Measurements from ENCODE around the gene TREH.

The TREH gene

GRCh38 chr11:118638726-118639125 is 40.7 kb downstream of the TREH start:
- H2AFZ ChIP-seq (ENCODE audit: low read length), result no peak overlapping the region
- no peaks in the 10 kb centered on the region for H3K36me3 ChIP-seq (ENCODE audit: insufficient read depth, low read length)
- no peak overlapping the region for H3K4me3 ChIP-seq (ENCODE audit: low read length, poor library complexity, severe bottlenecking)
- TF ChIP-seq EZH2phosphoT487 (IDR thresholded peaks at IDR 0.05; ENCODE audit: borderline replicate concordance), result no peak
- no peak for TF ChIP-seq CTCF (conservative IDR thresholded peaks at IDR 0.05; ENCODE audit: low read length)
- no peak overlapping the region for H3K4me2 ChIP-seq (ENCODE audit: low read depth, low read length, poor library complexity, severe bottlenecking)
- H3K27me3 ChIP-seq (ENCODE audit: insufficient read depth, low read length, poor library complexity, severe bottlenecking), result no peaks in the 10 kb centered on the region
- H4K20me1 ChIP-seq (ENCODE audit: insufficient read depth, low read length, poor library complexity, severe bottlenecking), result no peaks in the 10 kb centered on the region
- H3F3A ChIP-seq (ENCODE audit: low read depth), result no peaks in the 10 kb centered on the region
- H3K9me3 ChIP-seq (ENCODE audit: insufficient read depth, low read depth, low read length), result no peaks in the 10 kb centered on the region
- H3K9me2 ChIP-seq (replicated peaks; ENCODE audit: low read depth, low read length), result no peaks in the 10 kb centered on the region
- no peaks in the 10 kb centered on the region for H3K79me2 ChIP-seq (ENCODE audit: insufficient read depth, low read length)
- no peak overlapping the region for H3K9ac ChIP-seq (ENCODE audit: low read depth, low read length, poor library complexity, severe bottlenecking)
- no peaks in the 10 kb centered on the region for H3K4me1 ChIP-seq (ENCODE audit: insufficient read depth, low read length, poor library complexity, severe bottlenecking)

DNA sequence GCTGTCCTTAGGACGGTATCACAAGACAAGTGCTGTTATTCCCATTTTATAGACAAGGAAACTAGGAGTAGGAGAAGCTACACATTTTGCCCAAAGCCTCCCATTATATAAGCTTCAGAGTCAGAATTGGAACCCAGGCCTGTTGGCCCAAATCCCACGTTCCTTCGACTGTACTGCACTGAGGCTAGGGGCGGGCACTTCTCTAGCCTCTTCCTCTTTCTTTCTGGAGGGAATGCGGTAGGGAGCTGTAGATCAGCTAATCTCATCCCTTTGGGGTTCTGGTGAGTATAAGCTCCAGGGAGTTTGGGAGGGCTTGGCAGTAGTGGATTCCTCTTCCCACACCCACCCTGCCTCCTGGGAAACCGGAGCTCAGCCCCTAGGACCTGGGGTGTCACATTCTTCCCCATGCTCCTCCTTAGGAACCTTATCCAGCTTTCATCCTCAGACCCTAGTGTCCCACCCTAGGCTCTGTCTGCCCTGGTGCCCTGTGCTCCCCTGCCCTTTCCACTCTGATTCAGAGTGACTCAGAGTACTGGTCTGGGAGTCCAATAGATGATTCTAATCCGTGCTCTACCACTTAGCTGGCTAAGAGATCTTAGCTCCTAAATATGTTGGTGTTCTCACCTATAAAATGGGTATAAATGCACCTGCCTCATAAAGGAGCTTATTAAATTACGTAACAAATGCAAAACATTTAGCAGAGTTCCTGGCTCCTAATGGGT is 42.7 kb downstream of the TREH start:
- no peaks in the 10 kb centered on the region for H3K9me3 ChIP-seq (ENCODE audit: insufficient read depth, low read depth, low read length)
- no peak overlapping the region for H3K4me3 ChIP-seq (ENCODE audit: low read length, poor library complexity, severe bottlenecking)
- H3K79me2 ChIP-seq (ENCODE audit: insufficient read depth, low read length), result no peaks in the 10 kb centered on the region
- TF ChIP-seq EZH2phosphoT487 (IDR thresholded peaks at IDR 0.05; ENCODE audit: borderline replicate concordance) (no peak), CTCF (conservative IDR thresholded peaks at IDR 0.05; ENCODE audit: low read length) (no peak)
- no peak overlapping the region for H3K9ac ChIP-seq (ENCODE audit: low read depth, low read length, poor library complexity, severe bottlenecking)
- no peaks in the 10 kb centered on the region for H3K4me1 ChIP-seq (ENCODE audit: insufficient read depth, low read length, poor library complexity, severe bottlenecking)
- no peaks in the 10 kb centered on the region for H4K20me1 ChIP-seq (ENCODE audit: insufficient read depth, low read length, poor library complexity, severe bottlenecking)
- no peak overlapping the region for H2AFZ ChIP-seq (ENCODE audit: low read length)
- no peaks in the 10 kb centered on the region for H3K36me3 ChIP-seq (ENCODE audit: insufficient read depth, low read length)
- H3F3A ChIP-seq (ENCODE audit: low read depth), result no peaks in the 10 kb centered on the region
- H3K4me2 ChIP-seq (ENCODE audit: low read depth, low read length, poor library complexity, severe bottlenecking), result no peak overlapping the region
- no peaks in the 10 kb centered on the region for H3K27me3 ChIP-seq (ENCODE audit: insufficient read depth, low read length, poor library complexity, severe bottlenecking)
- no peaks in the 10 kb centered on the region for H3K9me2 ChIP-seq (replicated peaks; ENCODE audit: low read depth, low read length)

DNA sequence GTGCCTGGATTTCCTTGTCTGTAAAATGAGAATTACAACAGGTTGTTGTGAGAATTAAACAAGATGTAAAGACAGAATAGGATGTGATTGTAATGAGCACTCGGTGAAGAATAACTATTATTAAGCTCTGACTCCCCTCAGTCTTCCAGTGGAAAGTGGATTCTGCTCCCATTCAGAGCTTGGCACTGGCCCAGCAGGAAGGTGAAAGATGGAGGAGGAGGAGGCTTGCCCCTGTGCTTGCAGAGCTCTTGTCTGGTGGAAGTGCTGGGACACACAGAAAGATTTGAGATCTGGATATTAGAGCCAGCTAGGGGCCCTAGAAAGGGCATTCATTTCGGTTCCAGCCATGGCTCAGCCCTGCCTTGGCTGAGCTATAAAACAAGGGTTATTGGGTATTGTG is 43.8 kb downstream of the TREH start:
- Histone ChIP-seq H3F3A (ENCODE audit: low read depth) (no peaks in the 10 kb centered on the region), H3K79me2 (ENCODE audit: insufficient read depth, low read length) (no peaks in the 10 kb centered on the region), H2AFZ (ENCODE audit: low read length) (no peak overlapping the region), H3K4me2 (ENCODE audit: low read depth, low read length, poor library complexity, severe bottlenecking) (no peak overlapping the region), H3K9me2 (replicated peaks; ENCODE audit: low read depth, low read length) (no peaks in the 10 kb centered on the region), H3K9me3 (ENCODE audit: insufficient read depth, low read depth, low read length) (no peaks in the 10 kb centered on the region), H3K4me3 (ENCODE audit: low read length, poor library complexity, severe bottlenecking) (no peak overlapping the region), H3K9ac (ENCODE audit: low read depth, low read length, poor library complexity, severe bottlenecking) (no peak overlapping the region), H4K20me1 (ENCODE audit: insufficient read depth, low read length, poor library complexity, severe bottlenecking) (no peaks in the 10 kb centered on the region), H3K36me3 (ENCODE audit: insufficient read depth, low read length) (no peaks in the 10 kb centered on the region), H3K4me1 (ENCODE audit: insufficient read depth, low read length, poor library complexity, severe bottlenecking) (peaks cover 5% of the 10 kb centered on the region), H3K27me3 (ENCODE audit: insufficient read depth, low read length, poor library complexity, severe bottlenecking) (no peaks in the 10 kb centered on the region)
- TF ChIP-seq EZH2phosphoT487 (IDR thresholded peaks at IDR 0.05; ENCODE audit: borderline replicate concordance) (no peak), CTCF (conservative IDR thresholded peaks at IDR 0.05; ENCODE audit: low read length) (no peak)

Data from Loucy (cell line).